ENCODE results near the gene MIER3. TPM values are rescaled to one million over a fixed set of nuclear protein-coding genes. Genes with fewer than 3 reads are reported as not detected.

Gene MIER3
- total RNA-seq, 1 donor from 2014 or later: 41.3 TPM

DNA sequence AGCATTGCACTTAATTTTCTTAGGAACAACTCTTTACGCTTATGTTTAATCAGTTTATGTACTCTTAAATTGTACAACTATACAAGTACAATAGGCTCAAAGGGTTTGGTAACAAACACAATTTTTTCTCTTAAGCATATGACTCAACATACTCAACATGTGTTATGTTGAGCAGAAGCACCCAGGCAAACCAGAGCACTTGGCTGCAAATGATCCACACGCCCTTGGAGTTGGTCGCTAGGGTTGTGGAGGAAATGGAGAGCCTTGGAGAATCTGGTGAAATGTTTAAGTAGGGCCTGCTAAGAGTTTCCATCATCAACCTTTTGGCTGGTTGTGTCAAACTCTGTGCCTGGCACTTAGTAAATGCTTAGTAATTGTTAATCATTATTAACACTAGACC lies 25.1 kb upstream of the MIER3 start:
- Mint-ChIP-seq H3K9me3 (ENCODE audit: unreplicated experiment) (no peaks in the 10 kb centered on the region), H3K27me3 (ENCODE audit: unreplicated experiment) (peaks cover 1% of the 10 kb centered on the region), H3K27ac (ENCODE audit: unreplicated experiment) (no peak overlapping the region), H3K4me3 (ENCODE audit: unreplicated experiment) (no peak overlapping the region), H3K36me3 (ENCODE audit: unreplicated experiment) (peaks cover 6% of the 10 kb centered on the region), H3K4me1 (ENCODE audit: low read depth, unreplicated experiment) (peaks cover 14% of the 10 kb centered on the region)
- DNase-seq: no peak
- TF ChIP-seq CTCF (IDR thresholded peaks at IDR 0.05; ENCODE audit: partially characterized antibody, unreplicated experiment): no peak

DNA sequence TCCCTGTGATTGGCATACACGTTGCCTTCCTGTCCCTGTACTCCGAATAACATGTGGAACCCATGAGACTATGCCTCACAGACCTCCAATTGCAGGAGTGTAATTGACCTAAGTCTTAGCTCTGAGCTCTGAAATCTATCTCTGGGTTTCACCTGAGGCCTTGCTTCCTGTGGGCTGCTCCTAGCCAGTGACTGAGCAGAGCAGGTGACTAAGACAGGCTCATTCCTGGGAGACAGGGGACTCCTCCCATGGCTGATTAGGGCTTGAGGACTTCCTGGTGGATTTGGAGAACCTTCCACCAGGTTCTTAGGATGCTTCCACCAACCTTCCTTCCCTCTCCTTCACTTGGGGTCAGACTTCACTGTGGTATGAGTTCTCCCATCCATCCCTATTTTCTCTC lies 22.3 kb upstream of the MIER3 start:
- Mint-ChIP-seq H3K27ac (ENCODE audit: unreplicated experiment) (no peak overlapping the region), H3K4me3 (ENCODE audit: unreplicated experiment) (no peak overlapping the region), H3K36me3 (ENCODE audit: unreplicated experiment) (no peaks in the 10 kb centered on the region), H3K4me1 (ENCODE audit: low read depth, unreplicated experiment) (peaks cover 5% of the 10 kb centered on the region), H3K9me3 (ENCODE audit: unreplicated experiment) (no peaks in the 10 kb centered on the region), H3K27me3 (ENCODE audit: unreplicated experiment) (no peaks in the 10 kb centered on the region)
- no peak for DNase-seq
- TF ChIP-seq CTCF (IDR thresholded peaks at IDR 0.05; ENCODE audit: partially characterized antibody, unreplicated experiment): no peak

DNA sequence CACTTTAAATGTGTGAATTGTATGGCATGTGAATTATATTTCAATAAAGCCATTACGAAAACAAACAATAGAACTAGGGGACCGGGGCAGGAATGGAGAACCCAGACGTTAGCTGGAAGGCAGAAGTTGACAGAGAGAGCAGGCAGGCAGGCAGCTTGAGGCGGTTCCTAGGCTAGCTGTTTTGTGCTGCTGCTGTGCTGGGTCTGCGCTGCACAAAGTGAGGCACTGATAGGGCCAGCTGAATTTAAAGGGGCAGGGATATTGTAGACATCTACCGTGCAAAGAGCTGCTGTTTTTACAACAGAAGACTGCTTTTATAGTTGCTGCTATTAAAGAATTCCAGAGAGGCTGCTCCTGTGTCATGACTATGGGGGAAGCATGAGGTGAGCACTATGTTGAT lies 21.6 kb upstream of the MIER3 start:
- no peak for DNase-seq
- TF ChIP-seq CTCF (IDR thresholded peaks at IDR 0.05; ENCODE audit: partially characterized antibody, unreplicated experiment): no peak
- Mint-ChIP-seq H3K4me3 (ENCODE audit: unreplicated experiment) (no peak overlapping the region), H3K27me3 (ENCODE audit: unreplicated experiment) (no peaks in the 10 kb centered on the region), H3K4me1 (ENCODE audit: low read depth, unreplicated experiment) (peaks cover 4% of the 10 kb centered on the region), H3K9me3 (ENCODE audit: unreplicated experiment) (no peaks in the 10 kb centered on the region), H3K36me3 (ENCODE audit: unreplicated experiment) (no peaks in the 10 kb centered on the region), H3K27ac (ENCODE audit: unreplicated experiment) (no peak overlapping the region)

DNA sequence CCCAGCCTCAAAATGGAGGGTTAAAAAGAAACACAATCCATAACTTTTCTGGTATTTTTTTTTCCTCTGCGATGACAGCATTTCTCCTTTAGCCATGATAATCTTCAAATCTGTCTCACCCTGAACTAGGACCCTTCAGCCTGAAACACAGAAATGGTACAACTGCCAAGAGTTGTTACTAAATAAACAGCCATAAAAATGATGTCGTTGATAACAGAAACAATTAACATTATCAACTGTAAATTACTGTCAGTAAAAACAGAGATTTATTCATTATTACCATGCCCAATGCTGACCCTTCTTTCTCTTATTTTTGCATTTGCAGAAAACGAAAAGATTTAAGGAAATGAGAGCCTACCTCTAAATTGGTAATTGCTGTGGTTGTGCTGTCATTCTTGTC lies 19.4 kb upstream of the MIER3 start:
- Mint-ChIP-seq H3K27me3 (ENCODE audit: unreplicated experiment) (no peaks in the 10 kb centered on the region), H3K4me1 (ENCODE audit: low read depth, unreplicated experiment) (peaks cover 4% of the 10 kb centered on the region), H3K36me3 (ENCODE audit: unreplicated experiment) (no peaks in the 10 kb centered on the region), H3K27ac (ENCODE audit: unreplicated experiment) (no peak overlapping the region), H3K9me3 (ENCODE audit: unreplicated experiment) (no peaks in the 10 kb centered on the region), H3K4me3 (ENCODE audit: unreplicated experiment) (no peak overlapping the region)
- no peak for TF ChIP-seq CTCF (IDR thresholded peaks at IDR 0.05; ENCODE audit: partially characterized antibody, unreplicated experiment)
- no peak for DNase-seq

DNA sequence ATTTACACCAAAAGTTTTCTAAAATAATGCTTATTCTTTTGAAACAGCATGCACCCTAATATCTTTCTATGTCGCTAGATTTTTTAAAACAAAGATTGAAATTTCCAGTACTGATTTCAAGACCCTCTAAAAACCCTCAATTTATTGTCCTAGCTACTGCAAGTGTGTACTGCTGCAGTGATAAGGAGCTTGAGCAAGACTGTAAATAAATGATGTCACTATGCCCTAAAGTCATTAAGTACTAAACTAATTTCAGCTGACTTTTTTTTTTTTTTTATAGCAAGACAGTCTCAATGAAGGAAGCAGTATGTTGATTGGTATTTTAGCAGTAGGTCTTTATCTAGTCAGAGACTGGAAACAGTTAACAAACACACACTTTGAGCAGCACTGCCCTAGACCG lies 12.2 kb upstream of the MIER3 start:
- H3K4me3 Mint-ChIP-seq (ENCODE audit: unreplicated experiment): no peak overlapping the region
- H3K4me1 Mint-ChIP-seq (ENCODE audit: low read depth, unreplicated experiment): no peaks in the 10 kb centered on the region
- no peak for TF ChIP-seq CTCF (IDR thresholded peaks at IDR 0.05; ENCODE audit: partially characterized antibody, unreplicated experiment)
- H3K36me3 Mint-ChIP-seq (ENCODE audit: unreplicated experiment): no peaks in the 10 kb centered on the region
- H3K27ac Mint-ChIP-seq (ENCODE audit: unreplicated experiment): no peak overlapping the region
- DNase-seq: no peak
- no peaks in the 10 kb centered on the region for H3K9me3 Mint-ChIP-seq (ENCODE audit: unreplicated experiment)
- no peaks in the 10 kb centered on the region for H3K27me3 Mint-ChIP-seq (ENCODE audit: unreplicated experiment)
